Stimulated activated CD8-positive, alpha-beta memory T cell treated with anti-CD3 and anti-CD28 coated beads, Interleukin-15, amount 100 ng/mL, for 1 hour (primary cell): ENCODE data around the gene CSTF3.

Experiments used
- DNase-seq: peaks from one replicate; pipeline ENCODE4 v3.0.0-alpha.2; 2020; ENCODE audit warnings: low read depth

CSTF3 gene

DNA sequence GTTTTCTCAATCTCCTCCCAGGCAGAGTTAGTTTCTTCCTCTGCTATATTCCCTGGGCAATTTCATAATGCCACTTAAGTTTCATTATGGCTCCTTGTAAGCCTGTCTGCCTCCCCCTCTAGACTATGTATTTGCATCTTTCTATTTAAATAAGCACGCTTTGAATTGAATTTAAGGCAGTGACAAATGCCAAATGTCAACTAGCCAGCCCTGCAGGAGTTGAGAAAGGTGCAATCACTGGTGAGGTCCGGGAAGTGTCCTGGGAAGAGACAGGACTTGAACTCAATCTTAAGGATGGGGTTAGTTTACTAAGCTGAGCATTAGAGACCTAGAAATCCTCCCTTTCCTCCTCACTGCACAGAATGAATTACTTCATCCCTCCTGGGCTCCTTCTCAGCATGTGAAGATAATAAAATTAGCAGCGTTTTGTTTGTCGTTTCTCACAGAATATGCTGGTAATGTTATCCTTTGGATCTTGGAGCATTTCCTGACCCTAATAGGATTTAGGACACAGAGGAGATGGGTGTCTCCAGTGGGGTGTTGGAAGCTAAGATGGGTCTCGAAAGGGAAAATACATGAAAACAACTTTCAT, 120.3 kb downstream of the CSTF3 start:
- DNase-seq = no peak

DNA sequence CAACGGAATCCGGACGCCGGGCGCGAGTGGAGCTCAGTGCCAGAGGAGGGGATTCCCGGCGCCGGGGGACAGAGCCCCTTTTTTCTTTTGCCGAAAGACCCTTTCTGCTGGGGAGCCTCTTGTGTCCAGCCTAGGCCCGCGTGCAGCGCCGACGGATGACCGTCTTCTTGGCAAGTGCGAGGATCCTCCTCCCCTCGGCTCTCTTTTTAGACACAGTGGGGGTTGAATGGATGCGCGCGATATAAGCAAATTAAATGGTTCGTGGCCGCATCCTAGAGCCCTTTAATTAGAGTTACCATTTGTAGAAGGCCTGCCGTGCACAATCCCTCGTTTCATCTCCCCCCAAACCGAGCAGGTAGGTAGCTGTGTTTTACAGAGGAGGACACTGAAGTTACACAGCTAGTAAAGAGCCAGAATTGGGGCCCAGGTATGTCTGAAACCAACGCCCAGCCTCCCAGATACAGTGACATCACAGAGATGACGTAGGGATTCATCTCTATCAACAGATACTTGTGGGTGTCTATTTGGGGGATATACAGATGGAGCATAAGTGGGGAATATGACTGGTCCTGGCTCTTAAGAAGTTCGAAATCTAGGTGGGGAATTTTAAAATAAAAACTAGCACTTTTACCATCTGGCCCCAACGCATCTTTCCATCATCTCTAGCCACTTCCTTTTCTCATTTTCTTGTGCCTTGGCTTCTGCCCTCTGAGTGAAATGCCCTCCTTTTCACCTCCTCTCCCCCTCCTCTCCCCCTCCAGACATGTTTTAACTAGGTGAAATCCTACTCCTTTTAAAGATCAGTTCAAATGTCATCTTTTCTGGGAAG, 121.0 kb downstream of the CSTF3 start:
- DNase-seq = no peak

DNA sequence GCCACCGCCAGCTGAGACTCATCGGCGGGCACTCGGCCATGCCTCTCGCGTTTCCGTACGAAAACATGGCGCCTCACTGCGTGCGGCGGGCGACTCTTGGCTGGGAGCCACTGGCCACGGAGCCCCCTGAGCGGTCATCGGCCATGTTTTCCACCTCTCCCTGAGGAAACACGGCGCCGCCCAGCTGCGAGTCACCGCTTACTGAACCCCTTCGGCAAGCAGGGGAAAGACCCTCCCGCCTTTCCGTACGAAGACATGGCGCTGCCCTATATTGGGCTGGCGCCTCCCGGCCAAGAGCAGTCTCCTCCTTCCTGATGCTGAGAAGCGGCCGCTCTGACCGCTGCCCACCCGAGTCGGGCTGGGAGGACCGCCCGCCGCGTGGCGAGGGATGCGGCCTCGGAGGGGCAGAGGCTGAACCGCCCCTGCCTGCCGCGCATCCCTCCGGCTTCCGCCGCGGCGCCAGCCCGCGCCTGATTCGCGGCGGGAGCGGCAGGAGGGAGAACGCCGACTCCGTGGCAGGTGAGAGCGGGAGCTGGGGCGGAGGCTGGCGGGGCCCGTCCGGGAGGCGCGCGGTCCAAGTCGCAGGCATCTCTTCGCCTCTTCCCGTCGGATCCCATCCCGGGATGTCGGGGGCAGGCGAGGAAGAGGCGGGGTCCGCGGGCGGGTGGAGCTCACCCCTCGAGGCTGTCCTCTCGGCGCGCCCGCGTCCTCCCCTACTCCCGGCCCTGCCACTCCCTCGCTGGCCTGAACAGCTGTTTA, 121.8 kb downstream of the CSTF3 start, which contains the start of gene TCP11L1:
Gene TCP11L1, plus strand, starts transcription at position 299 of the 759 bp plus-strand sequence. CDS start 4,202 bp downstream, outside the sequence.
- DNase-seq = peak; percentile 69

DNA sequence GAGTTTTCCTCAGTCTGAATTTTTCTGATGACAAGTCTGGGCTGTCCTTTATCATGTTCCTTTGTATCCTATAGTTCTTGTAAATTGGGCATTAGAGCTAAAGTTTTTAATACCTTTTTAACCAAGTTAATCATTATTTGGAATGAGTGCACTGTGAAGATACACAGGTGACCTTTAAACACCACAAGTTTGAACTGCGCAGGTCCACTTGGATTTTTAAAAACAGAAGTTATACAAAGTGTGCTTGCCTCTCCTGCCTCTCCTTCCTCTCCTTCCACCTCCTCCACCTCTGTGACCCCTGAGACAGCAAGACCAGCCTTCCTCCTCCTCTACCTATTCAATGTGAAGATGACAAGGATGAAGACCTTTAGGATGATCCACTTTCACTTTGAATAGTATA, 126.3 kb downstream of the CSTF3 start:
- DNase-seq = no peak
